Measurements from ENCODE around the gene HTRA3. TPM values are rescaled to one million over a fixed set of nuclear protein-coding genes. Genes with fewer than 3 reads are reported as not detected.

Gene HTRA3
- total RNA-seq, 2 donors from 2014 or later: not detected

- ATAC-seq: peak; percentile 82 to 88
- H3K36me3 Mint-ChIP-seq: no peaks in the 10 kb centered on the region
- no peak overlapping the region for H3K27ac Mint-ChIP-seq
- no peaks in the 10 kb centered on the region for H3K9me3 Mint-ChIP-seq
- DNase-seq (ENCODE audit: low spot score in 2 of 2): peak; percentile 71 to 96
Observed at GRCh38 chr4:8241895-8242696, 27.5 kb upstream of the HTRA3 start.

- DNase-seq (ENCODE audit: low spot score in 2 of 2): no peak
- Mint-ChIP-seq H3K27ac (no peak overlapping the region), H3K36me3 (no peaks in the 10 kb centered on the region), H3K9me3 (no peaks in the 10 kb centered on the region)
- no peak for ATAC-seq
Observed at GRCh38 chr4:8242782-8243560, 26.6 kb upstream of the HTRA3 start.

- Mint-ChIP-seq H3K27ac (no peak overlapping the region), H3K9me3 (no peaks in the 10 kb centered on the region), H3K36me3 (no peaks in the 10 kb centered on the region)
- ATAC-seq: no peak
- DNase-seq (ENCODE audit: low spot score in 2 of 2): no peak
Observed at GRCh38 chr4:8244001-8244757, 25.4 kb upstream of the HTRA3 start.

GRCh38 chr4:8244931-8245460 lies 24.6 kb upstream of the HTRA3 start:
- Mint-ChIP-seq H3K27ac (no peak overlapping the region), H3K9me3 (no peaks in the 10 kb centered on the region), H3K36me3 (no peaks in the 10 kb centered on the region)
- ATAC-seq: no peak
- no peak for DNase-seq (ENCODE audit: low spot score in 2 of 2)

- Mint-ChIP-seq H3K27ac (no peak overlapping the region), H3K9me3 (no peaks in the 10 kb centered on the region), H3K36me3 (no peaks in the 10 kb centered on the region)
- ATAC-seq (no peak), DNase-seq (ENCODE audit: low spot score in 2 of 2) (no peak)
Observed at GRCh38 chr4:8245884-8246833, 23.4 kb upstream of the HTRA3 start.

- Mint-ChIP-seq H3K27ac (no peak overlapping the region), H3K36me3 (no peaks in the 10 kb centered on the region), H3K9me3 (no peaks in the 10 kb centered on the region)
- ATAC-seq: no peak
- no peak for DNase-seq (ENCODE audit: low spot score in 2 of 2)
Observed at GRCh38 chr4:8247047-8247930, 22.3 kb upstream of the HTRA3 start.

GRCh38 chr4:8248091-8248490 lies 21.5 kb upstream of the HTRA3 start:
- ATAC-seq (no peak), DNase-seq (ENCODE audit: low spot score in 2 of 2) (no peak)
- no peak overlapping the region for H3K27ac Mint-ChIP-seq
- H3K9me3 Mint-ChIP-seq: no peaks in the 10 kb centered on the region
- no peaks in the 10 kb centered on the region for H3K36me3 Mint-ChIP-seq

GRCh38 chr4:8250227-8250626 lies 19.3 kb upstream of the HTRA3 start:
- no peak overlapping the region for H3K27ac Mint-ChIP-seq

GRCh38 chr4:8250637-8251036 lies 18.9 kb upstream of the HTRA3 start:
- Mint-ChIP-seq H3K9me3 (no peaks in the 10 kb centered on the region), H3K36me3 (no peaks in the 10 kb centered on the region), H3K27ac (no peak overlapping the region)
- DNase-seq (ENCODE audit: low spot score in 2 of 2): no peak
- no peak for ATAC-seq

More at GRCh38 chr4:8250227-8250626, 19.3 kb upstream of the HTRA3 start:
- H3K9me3 Mint-ChIP-seq: no peaks in the 10 kb centered on the region
- DNase-seq (ENCODE audit: low spot score in 2 of 2): no peak
- ATAC-seq: no peak
- H3K36me3 Mint-ChIP-seq: no peaks in the 10 kb centered on the region

- DNase-seq (ENCODE audit: low spot score in 2 of 2) (no peak), ATAC-seq (no peak)
- H3K27ac Mint-ChIP-seq: no peak overlapping the region
- H3K36me3 Mint-ChIP-seq: no peaks in the 10 kb centered on the region
- no peaks in the 10 kb centered on the region for H3K9me3 Mint-ChIP-seq
Observed at GRCh38 chr4:8251110-8251883, 18.3 kb upstream of the HTRA3 start.

- ATAC-seq: no peak
Observed at GRCh38 chr4:8252301-8253173, 17.0 kb upstream of the HTRA3 start.

GRCh38 chr4:8254076-8254475 lies 15.5 kb upstream of the HTRA3 start:
- ATAC-seq (no peak), DNase-seq (ENCODE audit: low spot score in 2 of 2) (no peak)
- H3K27ac Mint-ChIP-seq: no peak overlapping the region
- H3K36me3 Mint-ChIP-seq: no peaks in the 10 kb centered on the region
- no peaks in the 10 kb centered on the region for H3K9me3 Mint-ChIP-seq

More at GRCh38 chr4:8252301-8253173, 17.0 kb upstream of the HTRA3 start:
- DNase-seq (ENCODE audit: low spot score in 2 of 2): no peak
- no peak overlapping the region for H3K27ac Mint-ChIP-seq
- H3K9me3 Mint-ChIP-seq: no peaks in the 10 kb centered on the region
- no peaks in the 10 kb centered on the region for H3K36me3 Mint-ChIP-seq

- ATAC-seq (no peak), DNase-seq (ENCODE audit: low spot score in 2 of 2) (no peak)
- H3K9me3 Mint-ChIP-seq: no peaks in the 10 kb centered on the region
- no peaks in the 10 kb centered on the region for H3K36me3 Mint-ChIP-seq
- no peak overlapping the region for H3K27ac Mint-ChIP-seq
Observed at GRCh38 chr4:8255698-8256441, 13.7 kb upstream of the HTRA3 start.
